HG03565 (cell line): ENCODE measurements around the gene AFF3.
"Not testable (repeated sequence)": the region's sequence is repeated elsewhere in the genome, so short reads cannot be mapped to it uniquely, and the experiment has no call there.

Experiments used
- ATAC-seq: cut with Tn5 transposase; IDR thresholded peaks from one replicate; pipeline ENCODE4 v1.9.1; 2021; ENCODE audit warnings: mild to moderate bottlenecking, moderate library complexity; ENCODE audit not compliant: unreplicated experiment

Gene AFF3

DNA sequence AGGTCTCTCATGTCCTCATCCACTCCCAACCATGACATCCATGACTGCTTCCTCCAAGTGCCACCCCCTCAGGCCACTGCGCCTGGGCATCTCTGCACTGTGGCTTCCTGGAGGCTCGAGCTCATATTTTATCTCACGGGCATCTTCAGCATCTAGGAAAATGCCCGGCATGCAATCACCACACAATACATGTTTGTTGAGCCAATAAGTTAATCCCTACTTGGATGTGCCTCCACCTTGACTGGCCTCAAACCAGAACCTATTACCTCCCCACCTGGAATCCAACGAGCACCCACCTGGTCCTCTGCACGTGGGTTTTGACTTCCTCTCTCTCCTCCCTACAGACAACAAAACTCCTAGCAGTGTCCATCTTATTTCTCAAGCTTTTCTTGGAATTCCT is 453.7 kb downstream of the AFF3 start:
- no peak for ATAC-seq

DNA sequence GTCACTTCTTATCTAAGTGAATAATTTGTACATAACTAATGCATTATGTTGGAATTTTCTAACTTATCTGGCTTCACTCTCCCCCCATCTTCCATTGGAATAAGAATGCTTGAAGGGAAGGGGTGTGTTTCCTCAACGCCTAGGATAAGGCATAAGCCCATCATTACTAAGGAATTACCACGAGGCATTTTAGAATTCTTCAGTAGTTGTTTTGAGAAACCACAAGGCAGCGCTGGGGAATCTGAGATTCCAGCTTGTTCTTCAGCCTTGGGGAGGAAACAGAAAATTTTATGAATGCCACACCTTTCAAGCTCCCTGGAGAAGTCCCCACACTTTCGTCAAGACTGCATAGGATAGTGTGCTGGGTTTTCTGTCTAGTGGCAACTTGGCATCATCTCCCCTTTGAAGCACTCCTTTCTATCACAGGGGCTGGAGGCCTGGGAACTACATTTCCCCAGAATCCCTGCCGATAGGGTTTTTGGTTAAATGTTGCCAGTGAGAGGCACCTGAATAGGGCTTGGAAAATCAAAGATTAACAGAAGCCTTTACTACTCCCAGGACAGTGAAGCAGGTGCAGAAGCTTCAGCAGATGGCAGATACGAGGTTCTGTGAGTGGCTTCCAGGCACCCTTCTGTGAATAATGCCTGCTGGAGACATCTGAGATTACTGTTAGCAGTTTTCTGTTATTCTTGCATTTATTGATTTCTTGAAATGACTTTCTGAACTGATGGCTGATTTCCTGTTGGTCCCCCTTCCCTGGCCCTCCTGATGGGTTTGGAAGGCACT is 459.9 kb downstream of the AFF3 start:
- no peak for ATAC-seq

DNA sequence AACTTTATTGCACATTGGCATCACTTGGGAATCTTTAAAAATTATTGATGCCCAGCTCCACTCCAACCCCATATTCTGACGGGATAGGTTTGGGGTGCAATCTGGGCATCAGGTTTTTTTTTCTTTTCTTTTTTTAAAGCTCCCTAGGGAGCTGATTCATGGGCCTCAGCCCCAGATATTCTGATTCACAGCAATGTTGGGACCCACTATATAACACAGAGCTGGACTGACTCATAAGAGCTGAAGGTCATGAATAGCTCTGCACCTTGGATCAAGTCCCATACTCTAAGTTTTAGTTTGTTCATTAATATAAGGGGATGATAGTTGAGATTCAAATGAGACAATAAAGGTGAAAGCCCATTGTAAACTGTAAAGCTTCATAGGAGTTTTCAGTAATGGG is 461.4 kb downstream of the AFF3 start:
- no peak for ATAC-seq

DNA sequence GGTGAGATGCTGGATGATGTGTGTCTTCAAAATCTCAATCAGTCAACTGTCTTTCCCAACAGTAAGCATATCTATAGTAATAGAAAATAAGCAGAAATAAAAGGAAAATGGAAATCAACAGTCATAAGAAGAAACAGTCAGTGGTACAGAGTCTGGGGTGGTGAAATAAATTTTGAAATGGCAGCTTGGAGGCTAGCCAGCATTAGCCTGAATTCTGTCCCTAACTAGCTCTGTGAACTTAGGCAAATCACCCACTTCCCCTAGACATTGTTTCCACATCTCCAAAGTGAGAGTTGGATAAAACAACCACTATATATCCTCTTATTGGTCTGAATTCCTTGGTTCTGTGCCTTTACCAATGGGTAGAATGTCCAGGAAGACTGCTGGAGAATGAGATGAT is 462.9 kb downstream of the AFF3 start:
- ATAC-seq: no peak

DNA sequence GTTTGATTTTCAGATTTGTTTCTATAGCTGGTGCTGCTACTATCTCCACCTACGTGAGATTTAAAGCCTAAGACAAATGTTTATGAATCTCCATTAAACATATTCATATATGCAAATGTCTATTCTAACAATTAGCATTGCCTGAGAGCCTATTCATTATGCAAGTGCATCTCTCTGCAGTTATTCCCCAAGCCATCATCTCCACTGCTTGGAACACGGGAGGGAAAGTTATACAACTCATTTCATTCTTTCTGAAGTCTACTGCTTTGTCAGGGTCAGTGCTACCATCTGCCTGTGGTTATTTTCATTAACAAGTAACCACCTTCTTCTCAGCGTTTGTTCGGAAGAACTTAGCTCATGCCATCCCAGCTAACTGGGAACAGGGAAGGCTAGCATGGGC is 463.8 kb downstream of the AFF3 start:
- ATAC-seq: no peak

DNA sequence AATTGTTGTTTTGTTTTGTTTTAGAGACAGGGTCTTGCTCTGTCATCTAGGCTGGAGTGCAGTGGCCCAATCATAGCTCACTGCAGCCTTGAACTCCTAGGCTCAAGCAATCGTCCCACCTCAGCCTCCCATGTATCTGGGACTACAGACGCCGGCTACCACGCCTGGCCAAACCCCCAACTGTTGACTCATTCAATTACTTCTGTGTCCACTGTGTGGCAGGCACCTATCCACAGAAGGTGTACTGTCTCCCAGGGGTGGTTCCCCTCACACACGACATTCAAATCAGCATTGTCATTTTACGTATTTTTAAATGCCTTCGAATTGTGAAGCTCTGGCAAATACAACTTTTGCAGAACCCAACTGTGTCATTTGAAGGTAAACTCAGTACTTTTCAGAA is 464.6 kb downstream of the AFF3 start:
- no peak for ATAC-seq

DNA sequence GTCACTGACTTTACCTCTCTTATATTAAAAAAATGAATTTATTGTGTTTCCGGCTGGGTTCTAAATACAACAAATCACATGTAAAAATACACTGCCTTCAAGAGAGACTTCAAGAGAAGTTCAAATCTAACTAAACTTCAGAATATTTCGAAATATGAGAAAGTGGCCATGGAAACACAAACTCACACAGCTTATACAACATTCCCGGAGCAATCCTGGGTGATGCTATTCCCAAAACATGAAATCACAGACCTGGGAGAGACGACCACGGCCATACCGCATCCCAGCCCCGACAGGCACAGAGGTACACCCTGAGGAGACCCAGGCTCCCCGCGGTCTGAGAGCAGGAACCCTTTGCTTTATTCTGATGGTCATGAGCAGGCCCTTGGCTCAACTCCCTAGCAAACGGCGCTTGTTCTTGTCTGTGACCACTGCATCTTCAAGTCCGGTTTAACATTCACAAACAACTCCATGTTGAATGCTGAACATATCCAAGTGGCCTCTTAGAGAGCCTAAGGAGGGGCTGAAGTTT is 467.2 kb downstream of the AFF3 start:
- ATAC-seq: no peak

DNA sequence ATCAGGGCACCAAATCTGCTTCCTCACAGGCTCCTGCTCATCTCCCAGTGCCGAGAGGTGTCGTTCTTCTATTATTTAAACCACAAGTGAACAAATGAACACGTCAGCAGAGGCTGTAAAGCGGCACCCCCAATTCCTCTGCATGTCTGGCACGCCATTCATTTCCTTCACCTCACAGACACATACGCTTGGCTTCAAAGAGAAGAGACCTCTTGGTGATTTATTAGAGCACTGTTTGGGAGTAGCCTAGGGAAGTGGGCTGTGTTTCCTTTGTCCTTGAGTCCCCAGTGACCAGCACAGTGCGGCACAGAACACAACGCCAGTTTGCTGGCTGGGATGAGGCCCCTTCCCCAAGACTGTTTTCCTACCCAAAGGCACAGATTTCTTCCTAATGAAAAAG is 468.3 kb downstream of the AFF3 start:
- ATAC-seq: no peak

DNA sequence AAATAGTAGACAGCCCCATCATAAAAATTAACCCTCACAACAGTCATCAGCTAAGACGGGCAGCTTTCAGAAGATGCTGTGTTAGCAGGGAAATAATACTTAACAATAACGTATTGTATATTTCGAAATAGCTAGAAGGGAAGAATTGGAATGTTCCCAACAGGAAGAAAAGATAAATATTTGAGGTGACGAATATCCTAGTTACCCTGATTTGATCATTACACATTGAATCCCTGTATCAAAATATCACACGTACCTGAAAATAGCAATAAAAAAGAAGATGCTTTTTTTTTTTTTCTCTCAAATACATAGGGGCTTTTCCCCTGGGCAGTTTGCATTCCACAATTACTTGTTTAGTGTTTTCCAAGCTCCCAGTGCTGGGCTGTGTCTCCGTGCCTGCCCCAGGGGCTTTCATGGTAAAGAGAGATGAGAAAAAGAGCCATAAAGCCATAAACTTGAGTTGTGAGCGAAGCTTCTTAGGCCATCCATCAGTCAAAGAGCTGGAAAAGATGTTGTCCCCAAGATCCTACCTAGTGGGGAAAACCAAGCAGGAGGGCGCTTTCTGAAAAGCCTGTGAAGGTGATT is 469.5 kb downstream of the AFF3 start:
- no peak for ATAC-seq

DNA sequence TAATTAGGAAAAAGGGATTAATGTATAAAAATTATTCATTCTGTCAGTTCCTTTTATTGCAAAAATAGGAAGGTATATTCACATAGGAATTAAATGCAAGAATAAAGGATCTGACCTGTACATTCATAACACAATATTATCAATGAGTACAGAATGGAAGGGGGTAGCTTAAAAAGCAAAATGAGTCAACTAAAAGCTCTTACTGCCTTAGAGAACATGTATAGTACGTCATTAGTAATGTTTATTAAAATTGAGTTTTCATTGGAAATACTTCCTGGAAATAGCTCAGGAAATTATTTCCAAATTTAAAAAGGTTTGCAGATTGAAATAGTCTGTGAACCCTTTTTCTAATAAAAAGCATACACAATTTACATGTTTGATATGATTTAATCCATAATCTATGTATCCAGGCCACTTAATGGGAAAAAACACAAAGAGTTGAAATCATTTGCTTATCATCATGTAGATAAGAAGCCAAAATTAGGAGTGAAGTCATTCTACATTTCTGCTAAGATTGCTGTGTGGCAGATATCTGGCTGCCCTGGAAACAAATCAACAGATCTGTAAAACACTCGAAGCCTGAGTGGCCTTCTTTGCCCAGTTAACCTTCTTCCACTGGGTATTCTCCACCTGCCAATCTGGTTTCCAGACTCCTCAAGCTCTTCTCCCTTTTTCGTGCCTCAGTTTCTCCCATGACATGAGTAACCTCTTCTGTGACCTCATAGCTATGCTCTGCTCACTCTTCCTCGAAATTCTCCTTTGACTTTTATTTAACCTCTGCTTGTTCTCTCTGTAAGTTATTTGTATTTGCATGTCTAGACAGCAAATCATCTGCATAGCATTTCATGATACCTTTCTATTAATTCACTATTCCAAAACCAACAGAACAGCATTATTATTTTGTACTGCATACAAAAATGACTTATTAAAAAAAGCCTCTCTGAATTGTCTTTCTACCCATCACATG is 471.3 kb downstream of the AFF3 start:
- no peak for ATAC-seq

DNA sequence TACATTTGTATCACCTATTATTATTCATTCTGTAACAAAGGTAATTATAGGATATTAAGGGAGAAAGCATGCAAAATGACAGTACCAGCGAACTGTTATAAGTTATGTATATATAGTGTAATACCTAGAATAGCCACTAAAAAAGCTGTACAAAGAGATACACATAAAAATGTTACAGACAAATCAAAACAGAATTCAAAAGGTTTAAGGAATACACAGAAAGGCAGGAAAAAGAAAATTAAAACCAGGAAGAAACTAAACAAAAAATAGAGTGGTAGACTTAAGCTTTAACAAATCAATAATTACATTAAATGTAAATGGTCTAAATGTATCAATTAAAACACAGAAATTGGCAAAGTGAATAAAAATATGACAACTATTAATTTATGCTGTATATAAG is 476.1 kb downstream of the AFF3 start:
- ATAC-seq: no peak

DNA sequence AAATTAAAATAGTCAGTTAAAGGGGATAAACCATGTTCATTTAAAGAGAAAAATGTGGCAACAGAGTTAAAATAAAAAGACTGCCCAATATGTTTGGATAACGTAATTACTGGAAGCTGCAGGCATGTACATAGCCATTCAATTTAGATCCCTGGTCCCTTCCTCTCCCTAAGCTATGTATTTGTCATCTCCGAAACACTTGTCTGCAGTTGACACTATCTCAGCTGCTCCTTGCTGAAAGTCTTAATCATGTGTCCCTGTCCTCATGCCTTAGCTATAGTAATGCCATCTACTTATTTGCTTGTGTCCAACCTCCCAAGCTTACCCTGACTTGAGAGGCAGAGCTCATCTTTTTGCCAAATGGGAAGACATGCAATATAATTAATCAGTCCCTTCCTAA is 478.7 kb downstream of the AFF3 start:
- no peak for ATAC-seq

DNA sequence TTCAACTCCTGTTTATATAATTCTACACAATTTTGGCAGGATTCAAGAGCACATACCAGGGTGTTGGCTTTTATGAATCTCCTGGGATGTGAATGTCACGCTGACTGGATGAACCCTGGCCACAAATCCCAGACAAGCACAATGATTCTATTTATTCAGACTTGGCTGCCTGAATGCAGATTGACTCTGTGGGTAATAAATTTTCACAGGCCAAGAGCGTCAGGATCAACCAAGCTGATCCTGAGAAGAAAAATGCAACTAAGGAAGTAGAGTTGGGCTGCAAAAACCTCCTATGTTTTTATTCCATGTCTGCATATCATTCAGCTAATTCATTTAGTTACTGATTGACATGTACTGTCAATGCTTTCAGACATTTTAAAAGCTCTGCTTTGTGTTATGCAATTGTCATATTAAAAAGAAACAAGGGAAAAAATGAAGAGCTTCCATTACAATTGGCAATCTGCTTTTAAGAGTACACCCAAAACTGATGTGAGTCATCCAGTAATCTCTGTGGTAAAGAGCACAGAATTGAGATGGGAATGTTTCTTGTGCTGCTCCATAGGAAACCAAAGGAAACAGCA is 479.5 kb downstream of the AFF3 start:
- ATAC-seq: no peak

DNA sequence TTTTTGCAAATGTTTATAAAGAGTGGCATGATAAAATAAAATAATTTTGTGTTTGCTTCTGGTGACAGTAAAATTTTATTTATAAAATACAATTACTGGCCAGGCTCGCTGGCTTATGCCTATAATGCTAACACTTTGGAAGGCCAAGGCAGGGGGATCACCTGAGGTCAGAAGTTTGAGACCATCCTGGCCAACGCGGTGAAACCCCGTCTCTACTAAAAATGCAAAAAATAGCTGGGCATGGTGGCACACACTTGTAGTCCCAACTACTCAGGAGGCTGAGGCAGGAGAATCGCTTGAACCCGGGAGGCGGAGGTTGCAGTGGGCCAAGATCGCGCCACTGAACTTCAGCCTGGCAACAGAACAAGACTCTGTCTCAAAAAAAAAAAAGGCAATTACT is 480.6 kb downstream of the AFF3 start:
- not testable (repeated sequence) for ATAC-seq

DNA sequence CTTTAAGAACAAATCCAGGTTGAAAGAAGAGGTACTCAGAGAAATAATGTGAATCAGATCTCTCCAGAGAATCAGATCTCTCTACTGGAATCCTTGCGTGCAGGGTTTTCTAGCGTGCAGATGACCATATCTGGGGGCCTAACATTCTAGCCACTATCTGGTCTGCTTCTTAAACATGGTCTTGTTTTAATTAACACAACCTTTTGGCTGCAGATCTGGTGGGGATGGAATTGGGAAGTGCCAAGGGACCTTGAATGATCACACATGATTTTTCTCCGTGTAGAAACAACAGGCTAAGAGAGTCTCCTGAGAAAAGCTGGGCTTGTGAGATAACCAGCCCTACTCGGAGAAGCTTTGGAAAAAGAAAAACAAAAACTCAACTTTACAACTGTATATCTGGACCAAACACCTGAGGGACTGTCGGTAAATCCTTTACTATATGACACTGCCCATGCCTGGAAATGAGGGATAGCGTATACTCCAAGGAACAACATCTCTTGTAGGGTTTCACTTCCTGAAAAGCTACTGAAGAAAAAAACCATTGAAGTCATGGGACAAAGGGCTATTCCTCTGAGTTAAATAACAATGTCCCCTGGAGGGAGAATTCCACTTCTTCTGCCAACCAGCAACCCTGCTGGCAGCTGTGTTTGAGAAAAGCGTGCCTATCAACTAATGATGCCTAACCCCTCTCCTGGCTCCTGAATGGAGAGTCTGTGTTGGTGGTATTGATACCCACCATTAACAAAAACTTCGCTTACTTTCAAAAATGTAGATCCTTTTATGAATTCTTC is 481.6 kb downstream of the AFF3 start:
- no peak for ATAC-seq

DNA sequence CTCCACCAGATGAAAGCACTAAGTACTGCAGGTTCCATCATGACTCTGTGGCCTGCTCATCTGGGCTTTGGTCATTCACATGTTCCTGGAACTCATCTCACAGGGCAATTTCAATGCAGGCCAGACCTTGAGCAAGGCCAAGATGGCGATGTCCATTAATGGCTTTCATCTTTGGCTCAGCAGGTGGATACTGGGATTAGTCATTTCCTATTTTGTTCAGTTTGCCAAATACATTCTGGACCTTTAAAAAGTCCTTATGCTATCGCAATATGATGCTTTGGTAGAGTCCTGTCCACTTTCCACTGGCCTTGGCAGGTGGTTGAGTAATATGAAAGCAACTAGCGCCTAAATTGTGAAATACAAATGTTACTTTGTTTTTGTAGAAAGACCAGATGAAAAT is 482.5 kb downstream of the AFF3 start:
- ATAC-seq: no peak

DNA sequence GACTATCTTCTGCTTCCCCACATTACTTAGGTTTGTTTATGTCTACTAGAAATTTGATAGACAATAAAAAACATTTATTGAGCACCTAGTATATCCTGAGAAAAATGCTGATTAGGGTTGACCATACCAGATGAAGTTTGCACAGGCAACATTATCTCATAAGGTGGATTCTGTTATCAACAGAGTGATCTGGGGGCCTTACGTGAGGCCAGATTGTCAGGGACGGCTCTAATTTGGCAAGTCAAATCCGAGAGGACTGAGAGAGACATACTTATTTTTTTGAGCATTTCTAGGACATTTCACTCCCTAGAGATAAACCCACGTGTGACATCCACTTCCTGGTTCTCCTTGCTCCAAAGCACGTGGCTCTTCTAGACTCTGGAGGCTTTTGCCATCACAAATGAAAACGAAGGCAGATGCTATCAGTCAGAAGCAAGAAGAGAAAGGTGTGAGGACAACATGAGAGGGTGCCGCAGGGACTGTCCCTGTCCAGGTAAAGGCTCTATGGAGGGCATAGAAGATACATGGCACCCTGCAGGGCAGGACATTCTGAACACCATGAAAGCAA is 484.6 kb downstream of the AFF3 start:
- no peak for ATAC-seq

DNA sequence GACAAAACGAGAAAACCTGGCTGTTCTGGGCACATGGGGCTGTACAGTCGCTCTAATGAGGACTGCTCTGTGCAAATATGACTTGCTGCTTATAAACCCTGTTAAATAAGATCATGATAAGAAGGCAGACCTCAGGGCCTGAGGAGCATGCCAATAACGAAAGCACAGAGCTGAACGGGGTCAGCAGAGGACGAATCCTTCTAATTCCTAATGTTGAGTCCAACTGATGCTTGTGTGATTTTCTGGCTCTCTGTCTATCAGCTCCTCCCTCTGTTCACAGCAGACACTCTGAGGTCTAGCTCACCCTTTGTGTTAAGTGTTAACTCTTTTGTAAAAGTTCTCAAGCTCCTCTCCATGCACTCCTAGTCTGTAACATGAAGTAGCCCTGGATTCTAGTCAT is 485.4 kb downstream of the AFF3 start:
- no peak for ATAC-seq

DNA sequence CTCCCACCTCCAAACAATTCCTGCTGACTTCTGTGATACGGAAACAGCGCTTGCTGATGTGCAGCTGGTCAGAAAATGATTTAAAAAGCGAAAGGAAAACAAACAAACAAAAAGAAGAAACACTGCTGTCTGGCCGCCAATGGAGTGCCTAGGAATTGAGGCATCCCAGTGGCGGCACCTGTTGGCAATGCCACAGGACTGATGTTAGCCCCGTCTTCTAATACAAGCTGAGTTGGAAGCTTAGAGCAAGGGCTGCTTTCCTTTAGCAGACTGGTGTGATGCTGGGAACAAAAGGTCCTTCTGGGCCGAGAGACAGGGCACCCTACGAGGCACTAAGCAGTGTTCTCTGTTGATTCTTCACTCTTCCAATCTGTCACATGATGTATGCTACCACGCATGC is 489.0 kb downstream of the AFF3 start:
- ATAC-seq: no peak

DNA sequence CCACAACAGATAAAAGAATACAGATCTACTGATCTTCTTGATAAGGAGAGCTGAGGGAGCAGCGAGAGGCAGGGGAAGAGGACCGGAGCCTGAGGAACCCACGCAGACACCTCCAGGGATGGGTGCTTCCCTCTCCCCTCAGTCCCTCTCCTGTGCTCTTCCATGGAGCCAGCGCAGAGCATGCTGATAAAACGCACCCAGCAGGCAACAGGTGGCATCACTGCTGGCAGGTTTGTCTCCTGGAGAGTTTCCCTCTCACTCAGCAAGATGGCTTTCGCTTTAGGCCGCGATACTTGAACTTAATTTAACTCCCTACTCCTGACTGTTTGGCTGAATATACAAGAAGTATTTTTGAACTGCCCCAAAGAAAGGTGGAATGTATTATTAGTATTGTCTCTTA is 489.5 kb downstream of the AFF3 start:
- no peak for ATAC-seq
